ENCODE measurements around the gene ADGRF3. TPM values are rescaled to one million over a fixed set of nuclear protein-coding genes. Genes with fewer than 3 reads are reported as not detected.
"Not testable (repeated sequence)": the region's sequence is repeated elsewhere in the genome, so short reads cannot be mapped to it uniquely, and the experiment has no call there.

Gene ADGRF3
- total RNA-seq, 1 donor from 2014 or later, result under 0.01 TPM

- no peak for DNase-seq (ENCODE audit: low spot score in 2 of 2)
- no peak for FAIRE-seq
Measured at GRCh38 chr2:26351375-26352090, 4.9 kb upstream of the ADGRF3 start.

- no peak for FAIRE-seq
- DNase-seq (ENCODE audit: low spot score in 2 of 2), result no peak
Measured at GRCh38 chr2:26349690-26350089, 3.1 kb upstream of the ADGRF3 start.

- no peak for DNase-seq (ENCODE audit: low spot score in 2 of 2)
- no peak for FAIRE-seq
Measured at GRCh38 chr2:26347286-26347865, 787 bp upstream of the ADGRF3 start.

GRCh38 chr2:26345545-26346453 is 790 bp downstream of the ADGRF3 start, which contains the start of gene SELENOI:
Gene SELENOI (plus strand): TSS chr2:26346143. CDS start chr2:26346233, 90 bp downstream.
- DNase-seq (ENCODE audit: low spot score in 2 of 2), result peak; percentile 92 to 93
- FAIRE-seq, result peak; percentile 95

- no peak for FAIRE-seq
- DNase-seq (ENCODE audit: low spot score in 2 of 2), result no peak
Measured at GRCh38 chr2:26345283-26345544, 1.4 kb downstream of the ADGRF3 start.

- FAIRE-seq (no peak), DNase-seq (ENCODE audit: low spot score in 2 of 2) (no peak)
Measured at GRCh38 chr2:26344581-26345282, 1.9 kb downstream of the ADGRF3 start.

- no peak for DNase-seq (ENCODE audit: low spot score in 2 of 2)
- no peak for FAIRE-seq
Measured at GRCh38 chr2:26340831-26341230, 5.8 kb downstream of the ADGRF3 start.

GRCh38 chr2:26337298-26337697 is 9.3 kb downstream of the ADGRF3 start:
- DNase-seq (ENCODE audit: low spot score in 2 of 2) (no peak), FAIRE-seq (no peak)

- FAIRE-seq (no peak), DNase-seq (ENCODE audit: low spot score in 2 of 2) (no peak)
Measured at GRCh38 chr2:26336719-26337118, 9.9 kb downstream of the ADGRF3 start.

- FAIRE-seq (no peak), DNase-seq (ENCODE audit: low spot score in 2 of 2) (no peak)
Measured at GRCh38 chr2:26335231-26335630, 11.4 kb downstream of the ADGRF3 start.

GRCh38 chr2:26333293-26333692 is 13.3 kb downstream of the ADGRF3 start:
- no peak for DNase-seq (ENCODE audit: low spot score in 2 of 2)
- no peak for FAIRE-seq

- DNase-seq (ENCODE audit: low spot score in 2 of 2); FAIRE-seq: not testable (repeated sequence)
Measured at GRCh38 chr2:26331321-26331720, 15.3 kb downstream of the ADGRF3 start.

GRCh38 chr2:26330604-26331003 is 16.0 kb downstream of the ADGRF3 start:
- no peak for DNase-seq (ENCODE audit: low spot score in 2 of 2)
- no peak for FAIRE-seq

- FAIRE-seq (no peak), DNase-seq (ENCODE audit: low spot score in 2 of 2) (peak; percentile 34 to 71)
Measured at GRCh38 chr2:26330114-26330549, 16.5 kb downstream of the ADGRF3 start.

- FAIRE-seq; DNase-seq (ENCODE audit: low spot score in 2 of 2): not testable (repeated sequence)
Measured at GRCh38 chr2:26329083-26329482, 17.5 kb downstream of the ADGRF3 start.

- DNase-seq (ENCODE audit: low spot score in 2 of 2), result no peak
- FAIRE-seq, result no peak
Measured at GRCh38 chr2:26327291-26328272, 19.0 kb downstream of the ADGRF3 start.

- no peak for DNase-seq (ENCODE audit: low spot score in 2 of 2)
Measured at GRCh38 chr2:26326514-26326913, 20.1 kb downstream of the ADGRF3 start.

GRCh38 chr2:26325851-26326250 is 20.7 kb downstream of the ADGRF3 start:
- DNase-seq (ENCODE audit: low spot score in 2 of 2) (no peak), FAIRE-seq (no peak)

More at GRCh38 chr2:26326514-26326913, 20.1 kb downstream of the ADGRF3 start:
- FAIRE-seq, result no peak

GRCh38 chr2:26324903-26325302 is 21.7 kb downstream of the ADGRF3 start:
- no peak for FAIRE-seq

More at GRCh38 chr2:26324903-26325302, 21.7 kb downstream of the ADGRF3 start:
- DNase-seq (ENCODE audit: low spot score in 2 of 2), result no peak

Measured in frontal cortex (tissue), 4 donors.